GDM1 (cell line): Measurements from ENCODE around the gene MGAT3.

Experiments used
- DNase-seq: peaks from one replicate; lab custom pipeline; 2025; lab: John Stamatoyannopoulos, UW

The MGAT3 gene

DNA sequence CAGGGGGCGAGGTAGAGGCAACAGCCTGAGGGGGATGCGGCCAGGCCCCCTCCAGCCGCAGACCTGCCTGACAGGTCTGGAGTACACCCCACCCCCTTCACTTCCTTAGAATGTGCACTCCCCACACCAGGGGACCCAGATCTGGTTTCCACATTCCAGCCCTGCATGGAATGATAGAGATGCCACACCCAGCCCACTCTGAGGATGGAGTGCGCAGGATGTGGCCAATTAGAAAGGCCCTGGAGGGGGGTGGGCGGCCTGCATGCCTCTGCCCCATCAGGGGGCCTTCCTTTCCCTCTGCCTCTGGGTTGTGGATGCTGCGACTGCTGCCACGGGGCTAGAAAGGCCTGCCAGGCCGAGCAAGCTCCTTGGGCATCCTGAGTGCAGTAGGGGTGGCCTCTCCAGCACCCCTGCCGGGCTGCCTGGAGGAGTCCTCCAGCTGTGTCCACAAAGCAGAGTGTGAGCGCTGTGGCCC, 28.2 kb upstream of the MGAT3 start:
- DNase-seq, result no peak

DNA sequence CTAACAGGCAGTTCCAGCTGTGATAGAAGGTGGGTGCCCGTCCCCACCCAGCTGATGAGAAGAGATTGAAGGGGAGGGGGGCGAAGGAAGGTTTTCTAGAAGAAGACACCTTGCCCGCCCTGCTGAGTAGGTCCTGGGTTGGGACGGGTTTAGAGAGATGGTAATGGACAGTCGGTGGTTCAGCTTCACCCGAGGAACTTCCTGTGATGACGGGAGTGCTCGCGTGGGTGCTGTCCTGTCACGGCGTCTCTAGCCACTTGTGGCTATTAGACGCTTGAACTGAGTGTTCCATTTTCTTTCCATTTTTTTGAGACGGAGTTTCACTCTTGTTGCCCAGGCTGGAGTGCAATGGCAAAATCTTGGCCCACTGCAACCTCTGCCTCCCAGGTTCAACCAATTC, 27.6 kb upstream of the MGAT3 start:
- no peak for DNase-seq

GRCh38 chr22:39429916-39430575, 26.8 kb upstream of the MGAT3 start:
- DNase-seq, result no peak

GRCh38 chr22:39430576-39431150, 26.1 kb upstream of the MGAT3 start:
- no peak for DNase-seq

DNA sequence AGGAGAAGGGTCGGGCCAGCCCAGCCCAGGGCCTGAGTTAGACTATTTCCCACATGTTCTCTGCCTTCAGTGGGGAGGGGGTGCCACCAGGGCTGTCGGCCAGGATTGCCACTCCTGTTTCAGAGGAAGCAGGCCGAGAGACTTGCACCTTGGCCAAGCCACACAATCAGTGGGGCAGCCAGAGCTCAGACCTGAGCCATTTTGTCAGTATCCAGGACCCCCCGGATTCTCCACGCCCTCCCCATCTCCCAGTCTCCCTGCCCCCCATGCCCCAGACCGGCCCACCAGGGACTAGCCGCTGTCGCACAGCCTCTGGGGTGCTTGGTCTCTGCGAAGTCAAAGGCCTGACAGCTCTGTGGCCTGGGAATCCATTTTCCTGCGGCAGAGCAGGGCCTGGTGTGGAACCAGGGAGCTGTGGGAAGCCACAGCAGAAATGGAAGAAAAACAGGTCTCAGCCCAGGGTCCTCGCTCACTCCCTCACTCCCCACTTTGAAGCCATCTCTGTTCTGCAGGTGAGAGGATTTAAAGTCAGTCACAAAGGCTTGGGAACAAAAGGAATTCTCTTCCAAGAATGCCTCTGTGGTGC, 25.5 kb upstream of the MGAT3 start:
- no peak for DNase-seq

- no peak for DNase-seq
Observed at GRCh38 chr22:39431821-39432251, 25.0 kb upstream of the MGAT3 start.

DNA sequence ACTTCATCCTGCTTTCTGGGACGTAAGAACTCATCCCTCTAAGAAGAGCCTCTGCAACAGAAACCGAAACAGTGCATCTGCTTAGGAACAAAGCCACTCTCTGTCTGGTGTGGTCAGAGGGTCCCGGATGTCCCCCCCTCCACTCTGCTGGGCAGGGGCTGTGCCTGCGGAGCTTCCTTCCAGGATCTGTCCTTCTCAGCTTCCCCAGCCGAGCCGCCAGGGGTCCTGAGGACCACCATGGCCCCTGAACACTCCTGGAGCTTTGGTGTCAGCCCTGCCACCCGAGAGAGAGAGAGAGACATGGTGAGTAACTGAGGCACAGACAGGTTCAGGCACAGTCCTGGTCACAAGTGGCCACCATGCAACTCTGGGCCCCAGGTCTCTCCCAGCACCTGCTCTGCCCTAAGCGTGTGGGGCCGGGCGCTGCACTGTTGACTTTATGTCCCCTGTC, 24.4 kb upstream of the MGAT3 start:
- no peak for DNase-seq

DNA sequence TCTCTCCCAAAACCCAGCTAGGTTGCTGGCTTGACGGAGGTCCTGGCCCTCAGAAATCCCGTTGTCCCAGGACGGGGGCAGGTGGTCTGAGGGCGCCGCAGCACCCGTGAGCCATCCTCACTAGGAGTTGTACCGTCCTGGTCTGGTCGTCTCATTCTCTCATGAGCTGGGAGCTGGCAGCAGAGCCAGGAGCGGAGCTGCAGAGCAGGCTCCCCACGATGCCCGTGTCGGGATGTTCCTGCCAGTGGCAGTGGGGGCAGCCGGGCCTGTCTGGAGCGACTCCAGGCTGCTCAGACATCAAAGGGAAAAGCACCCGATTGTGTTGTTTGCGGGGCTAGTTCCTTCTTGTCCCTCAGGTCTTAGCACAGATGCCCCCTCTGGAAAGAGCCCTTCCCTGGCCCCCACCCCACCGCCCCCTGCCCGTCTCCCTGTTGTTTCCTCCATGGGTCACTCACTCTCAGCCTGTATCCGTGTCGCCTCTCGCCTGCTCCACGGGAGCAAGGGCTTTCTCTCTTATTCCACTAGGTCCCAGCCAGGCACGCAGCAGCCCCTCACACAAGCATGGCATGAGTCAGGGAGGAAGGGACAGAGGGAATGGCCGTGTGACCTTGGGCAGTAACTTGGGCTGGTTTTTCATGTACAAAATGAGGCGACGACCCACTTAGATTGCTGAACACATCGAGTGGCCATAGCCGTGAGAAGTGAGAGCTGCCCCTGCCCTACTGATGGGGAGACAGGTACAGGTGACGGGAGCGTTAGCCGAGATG, 23.2 kb upstream of the MGAT3 start:
- DNase-seq, result no peak

DNA sequence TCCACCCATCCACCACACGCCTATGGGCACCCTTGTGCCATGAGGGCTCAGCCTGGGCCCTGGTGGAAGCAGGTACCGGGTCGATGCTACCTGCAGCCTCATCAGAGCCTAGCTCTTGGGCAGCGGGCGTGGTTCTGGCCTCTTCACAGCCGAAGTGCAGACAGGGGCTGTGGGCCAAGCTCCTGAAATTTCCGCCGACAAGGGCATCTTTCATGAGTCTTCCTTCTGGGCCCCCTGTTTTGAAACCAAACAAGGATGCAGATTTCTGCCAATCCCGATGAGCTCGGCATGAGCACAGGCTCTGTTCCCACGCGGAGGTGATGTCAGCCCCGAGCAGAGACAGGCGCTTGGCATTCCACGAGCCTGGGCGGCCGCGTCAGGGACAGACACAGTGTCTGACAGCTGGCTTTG, 22.6 kb upstream of the MGAT3 start:
- DNase-seq, result no peak

GRCh38 chr22:39434721-39435120, 22.1 kb upstream of the MGAT3 start:
- no peak for DNase-seq

DNA sequence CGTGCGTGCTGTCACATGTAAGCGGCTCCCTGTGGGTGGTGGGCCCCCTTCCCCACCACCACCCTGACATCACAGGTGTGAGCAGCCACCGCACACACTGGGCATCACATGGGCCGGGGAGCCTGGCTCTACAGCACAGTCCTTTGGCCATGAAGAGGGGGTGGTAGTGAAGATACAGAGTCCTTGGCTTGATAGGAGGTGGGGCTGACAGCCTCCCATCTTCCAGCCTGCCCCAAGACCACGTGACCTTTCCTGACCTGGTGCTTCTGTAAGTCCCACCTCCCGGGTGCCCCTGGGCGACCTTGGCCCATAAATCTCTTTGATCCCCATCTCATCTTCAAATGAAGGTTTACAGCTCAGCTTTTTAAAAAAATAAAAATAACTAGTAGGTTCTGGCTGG, 21.2 kb upstream of the MGAT3 start:
- no peak for DNase-seq

DNA sequence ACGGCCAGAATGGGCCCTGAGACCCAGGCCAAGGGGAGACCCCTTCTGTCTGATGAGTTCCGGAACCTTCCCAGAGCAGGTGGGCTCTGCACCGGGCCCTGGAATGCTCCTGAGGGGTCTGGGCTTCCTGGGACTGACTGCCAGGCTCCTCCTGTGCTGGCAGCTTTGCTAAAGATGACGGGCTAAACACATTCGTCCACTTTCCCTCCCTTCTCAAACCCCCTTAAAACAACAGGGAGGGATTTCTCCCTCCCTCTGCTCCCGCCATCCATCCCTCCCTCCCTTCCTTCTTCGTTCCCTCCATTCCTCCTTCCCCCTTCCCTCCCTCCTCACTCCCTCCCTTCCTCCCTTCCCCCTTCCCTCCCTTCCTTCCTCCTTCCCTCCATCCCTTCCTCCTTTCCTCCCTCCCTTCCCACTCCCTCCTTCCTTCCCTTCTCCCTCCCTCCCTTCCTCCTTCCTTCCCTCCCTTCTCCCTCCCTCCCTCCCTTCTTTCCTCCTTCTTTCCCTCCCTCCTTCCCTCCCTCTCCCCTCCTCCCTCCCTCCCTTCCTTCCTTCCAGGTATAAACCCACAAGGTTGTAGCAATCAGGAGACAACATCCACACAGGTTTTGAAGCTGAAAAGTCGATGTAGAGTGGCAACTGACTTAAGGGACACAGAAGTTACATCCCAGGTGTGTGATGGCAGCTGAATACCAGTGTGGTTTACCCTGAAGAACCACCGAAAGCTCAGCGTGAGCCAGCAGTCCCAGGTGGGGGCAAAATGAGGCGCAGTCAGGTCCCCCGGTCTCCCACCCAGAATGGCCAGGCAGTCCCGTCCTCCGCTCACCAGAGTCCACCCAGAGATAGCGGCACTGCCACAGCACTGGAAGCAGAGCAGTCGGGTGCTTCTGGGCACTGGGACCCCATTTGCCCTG, 18.8 kb upstream of the MGAT3 start:
- no peak for DNase-seq

DNA sequence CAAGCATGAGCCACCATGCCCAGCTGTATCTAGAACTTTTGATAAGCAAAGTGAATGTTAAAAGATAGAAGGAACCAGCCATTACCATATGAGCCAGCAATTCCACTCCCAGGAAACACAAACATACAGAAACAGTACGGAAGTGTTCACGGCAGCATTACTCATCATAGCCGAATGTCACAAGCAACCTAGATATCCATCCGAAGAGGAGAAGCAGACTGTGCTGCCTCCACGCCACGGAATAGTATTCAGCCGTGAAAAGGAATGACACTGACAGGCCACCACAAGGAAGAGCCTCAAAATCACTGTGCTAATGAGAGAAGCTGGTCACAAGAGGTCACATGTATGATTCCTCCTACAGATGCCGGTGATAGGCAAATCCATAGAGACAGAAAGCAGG, 17.6 kb upstream of the MGAT3 start:
- no peak for DNase-seq

DNA sequence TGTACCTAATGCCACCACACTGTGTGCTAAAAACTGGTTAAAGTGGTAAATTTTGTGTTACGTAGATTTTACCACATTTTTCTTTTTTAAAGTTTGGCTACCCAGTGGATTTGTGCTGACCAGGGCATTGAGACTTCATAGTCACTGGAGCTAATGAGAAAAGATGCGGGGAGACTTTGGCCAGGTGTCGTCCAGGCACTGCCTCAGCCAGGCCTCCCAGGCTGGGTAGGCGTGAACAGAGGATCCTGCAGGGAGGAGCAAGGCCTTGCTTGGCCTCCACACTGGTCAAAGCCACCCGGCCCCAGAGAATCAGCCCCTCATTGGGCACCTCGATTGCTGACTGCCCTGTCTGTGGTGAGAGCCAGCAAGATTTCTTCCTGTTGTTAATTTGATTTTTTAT, 13.4 kb upstream of the MGAT3 start:
- DNase-seq, result no peak

DNA sequence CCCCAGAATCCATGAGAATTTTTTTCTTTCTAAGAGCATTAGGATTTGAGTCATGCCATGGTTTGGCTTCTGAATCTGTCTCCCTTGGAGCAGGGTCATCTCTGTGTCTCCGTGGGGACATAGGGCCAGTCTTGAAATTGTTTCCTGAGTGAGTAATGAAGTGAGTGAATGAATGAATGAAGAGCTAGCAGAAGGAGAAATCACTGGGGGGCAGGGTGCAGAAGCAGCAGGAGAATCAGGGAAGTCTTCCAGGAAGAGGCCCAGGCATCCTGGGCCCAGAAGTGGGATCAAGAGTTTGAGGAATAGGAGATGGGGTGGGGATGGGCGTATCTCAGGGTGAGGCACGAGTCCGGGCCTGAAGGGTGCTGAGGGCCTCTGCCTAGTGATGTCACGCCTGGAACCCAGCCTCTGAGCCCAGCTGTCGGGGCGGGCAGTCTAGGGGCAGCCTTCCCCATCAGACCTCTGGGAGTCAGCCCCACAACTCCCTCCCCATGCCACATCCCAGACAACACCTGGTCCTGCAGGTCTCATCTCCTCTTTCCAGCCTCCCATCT, 12.5 kb upstream of the MGAT3 start:
- DNase-seq, result no peak

GRCh38 chr22:39444937-39445465, 11.8 kb upstream of the MGAT3 start:
- DNase-seq, result no peak

GRCh38 chr22:39445678-39446077, 11.1 kb upstream of the MGAT3 start:
- DNase-seq, result no peak

DNA sequence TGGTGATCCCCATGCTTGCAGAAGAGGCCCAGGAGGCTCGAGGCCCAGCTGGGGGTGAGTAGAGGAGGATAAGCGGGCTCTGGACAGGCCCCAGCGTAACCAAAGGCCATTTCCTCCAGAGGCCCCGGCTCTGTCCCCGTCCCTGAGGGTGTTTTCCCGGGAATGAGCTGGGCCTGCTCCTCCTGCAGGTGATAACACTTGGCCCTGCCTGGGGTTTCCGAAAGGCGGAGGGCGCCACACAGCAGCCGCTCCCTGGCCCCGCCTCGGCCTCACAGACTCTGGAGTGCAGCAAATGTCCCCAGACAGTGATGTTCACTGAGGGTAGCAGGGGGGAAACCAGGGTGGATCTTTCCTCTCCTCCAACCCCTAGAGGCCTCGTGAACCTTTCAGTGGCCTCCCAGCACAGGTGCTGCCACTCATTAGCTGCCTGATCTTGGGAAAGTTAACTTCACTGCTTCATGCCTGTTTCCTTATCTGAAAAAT, 10.5 kb upstream of the MGAT3 start:
- DNase-seq, result no peak

DNA sequence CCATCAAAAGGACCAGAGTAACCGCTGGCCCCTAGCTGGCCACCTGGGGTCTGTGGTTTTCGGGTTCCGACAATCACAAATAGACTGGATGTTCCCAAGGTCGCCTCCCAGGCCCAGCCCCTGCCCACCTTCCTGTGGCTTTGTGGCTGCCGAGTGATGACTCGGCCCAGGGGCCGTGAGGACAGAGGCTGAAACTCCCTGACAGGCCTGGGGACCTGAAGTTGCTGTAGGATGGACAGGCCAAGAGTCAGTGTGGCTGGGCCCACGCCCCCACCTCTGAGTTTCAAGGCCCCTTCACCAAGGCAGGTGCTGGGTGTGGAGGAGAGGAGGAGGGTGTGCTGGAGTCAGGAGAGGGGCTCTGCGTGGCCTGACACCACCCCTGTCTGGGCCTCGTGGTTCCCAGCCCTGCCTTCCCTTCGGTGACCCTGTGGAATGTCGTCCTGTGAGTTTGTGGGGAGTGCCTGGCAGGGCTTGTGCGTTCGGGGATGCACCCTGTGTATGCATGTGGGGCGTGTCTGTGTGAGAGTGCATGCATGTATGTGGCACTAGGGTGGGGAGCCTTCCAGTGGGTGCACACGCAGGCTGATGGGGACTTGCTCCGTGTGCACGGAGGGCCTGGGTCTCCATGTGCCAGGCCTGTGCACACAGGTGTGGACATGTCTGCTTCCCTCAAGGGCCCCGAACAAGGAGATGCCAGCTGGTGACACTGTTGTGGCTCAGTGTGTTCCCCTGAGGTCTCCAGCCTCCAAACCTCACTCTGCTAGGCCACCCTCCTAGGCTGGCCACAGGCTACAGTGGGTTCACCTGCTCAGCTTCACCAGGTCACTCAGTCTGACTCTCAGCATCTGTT, 8.4 kb upstream of the MGAT3 start:
- no peak for DNase-seq

GRCh38 chr22:39449708-39450107, 7.1 kb upstream of the MGAT3 start:
- no peak for DNase-seq
